Right ventricle myocardium superior (tissue), 1 donor: ENCODE data around the gene ACIN1. TPM values are rescaled to one million over a fixed set of nuclear protein-coding genes. Genes with fewer than 3 reads are reported as not detected.

Source experiments
- ATAC-seq: fragments of 200-7000 bp; cut with Tn5 transposase; one replicate; pipeline ENCODE4 v1.9.1; 2020; ENCODE audit warnings: mild to moderate bottlenecking; ENCODE audit not compliant: poor library complexity
- DNase-seq: peaks from one replicate; pipeline ENCODE4 v3.0.0-alpha.2; 2020
- intact Hi-C: fragments of 100-400 bp; cut with DNase I; formaldehyde crosslinking; loops from one replicate; pipeline ENCODE4 v1.11.2; 2022
- total RNA-seq: library from RNA; stranded (reverse); fragmentation: NEBNext Ultra II Directional; extraction: Animal tissue kit (Norgen Biotek cat#: 25700); gene quantifications from one replicate; pipeline ENCODE4 v1.2.1, GENCODE V29; 2021
- donor health status: DM: no; HTN: yes; CAD: no; lungs with severe emphysema.

ACIN1 gene
- total RNA-seq, 1 donor from 2014 or later: 65.8 TPM

- no peak for DNase-seq
- intact Hi-C loops: loop anchor here (5.0 kb wide), 1 partner anchor 38 kb away; no protein-coding TSS in a partner anchor
- no peak for ATAC-seq
Observed at GRCh38 chr14:23069413-23069806, 25.5 kb downstream of the ACIN1 start.

- DNase-seq (peak; percentile 69), ATAC-seq (peak; percentile 73)
- intact Hi-C loops: loop anchor here (5.0 kb wide), 1 partner anchor 38 kb away; no protein-coding TSS in a partner anchor
Observed at GRCh38 chr14:23068789-23069412, 26.0 kb downstream of the ACIN1 start.

GRCh38 chr14:23067847-23068788, 26.8 kb downstream of the ACIN1 start:
- intact Hi-C loops: loop anchor here (5.0 kb wide), 1 partner anchor 39 kb away; no protein-coding TSS in a partner anchor
- DNase-seq (no peak), ATAC-seq (no peak)

GRCh38 chr14:23066855-23067744, 27.8 kb downstream of the ACIN1 start:
- DNase-seq: no peak
- intact Hi-C loops: loop anchor here (5.0 kb wide), 1 partner anchor 40 kb away; no protein-coding TSS in a partner anchor
- ATAC-seq: no peak

GRCh38 chr14:23066368-23066767, 28.6 kb downstream of the ACIN1 start:
- no peak for ATAC-seq
- intact Hi-C loops: loop anchor here (5.0 kb wide), 1 partner anchor 41 kb away; no protein-coding TSS in a partner anchor
- DNase-seq: no peak

GRCh38 chr14:23063601-23064000, 31.3 kb downstream of the ACIN1 start:
- no peak for ATAC-seq
- DNase-seq: no peak
- intact Hi-C loops: no loop called here

- intact Hi-C loops: no loop called here
- DNase-seq (peak; percentile 61), ATAC-seq (peak; percentile 19)
Observed at GRCh38 chr14:23062002-23062401, 32.9 kb downstream of the ACIN1 start.

GRCh38 chr14:23060536-23061260, 34.2 kb downstream of the ACIN1 start:
- ATAC-seq: no peak

GRCh38 chr14:23058654-23059504, 36.1 kb downstream of the ACIN1 start:
- DNase-seq: no peak
- intact Hi-C loops: loop anchor here (2.0 kb wide), 1 partner anchor 72 kb away; no protein-coding TSS in a partner anchor
- no peak for ATAC-seq

More at GRCh38 chr14:23060536-23061260, 34.2 kb downstream of the ACIN1 start:
- intact Hi-C loops: no loop called here
- DNase-seq: no peak

GRCh38 chr14:23057757-23058653, 36.9 kb downstream of the ACIN1 start:
- intact Hi-C loops: loop anchor here (2.0 kb wide), 1 partner anchor 71 kb away; no protein-coding TSS in a partner anchor
- ATAC-seq (peak; percentile 86), DNase-seq (peak; percentile 90)

- intact Hi-C loops: no loop called here
- DNase-seq (peak; percentile 77), ATAC-seq (peak; percentile 63)
Observed at GRCh38 chr14:23056956-23057756, 37.8 kb downstream of the ACIN1 start, which contains the start of gene CDH24. CDH24 (minus strand) TSS chr14:23057520; CDS start chr14:23055733, 1,787 bp downstream.

- DNase-seq: peak; percentile 72
- intact Hi-C loops: no loop called here
- peak; percentile 56 for ATAC-seq
Observed at GRCh38 chr14:23056145-23056955, 38.6 kb downstream of the ACIN1 start.

GRCh38 chr14:23055621-23056144, 39.3 kb downstream of the ACIN1 start:
- no peak for ATAC-seq
- peak; percentile 58 for DNase-seq
- intact Hi-C loops: no loop called here

GRCh38 chr14:23055147-23055550, 39.8 kb downstream of the ACIN1 start:
- no peak for ATAC-seq
- no peak for DNase-seq
- intact Hi-C loops: no loop called here
